ENCODE results near the gene KRT4.

The KRT4 gene

DNA sequence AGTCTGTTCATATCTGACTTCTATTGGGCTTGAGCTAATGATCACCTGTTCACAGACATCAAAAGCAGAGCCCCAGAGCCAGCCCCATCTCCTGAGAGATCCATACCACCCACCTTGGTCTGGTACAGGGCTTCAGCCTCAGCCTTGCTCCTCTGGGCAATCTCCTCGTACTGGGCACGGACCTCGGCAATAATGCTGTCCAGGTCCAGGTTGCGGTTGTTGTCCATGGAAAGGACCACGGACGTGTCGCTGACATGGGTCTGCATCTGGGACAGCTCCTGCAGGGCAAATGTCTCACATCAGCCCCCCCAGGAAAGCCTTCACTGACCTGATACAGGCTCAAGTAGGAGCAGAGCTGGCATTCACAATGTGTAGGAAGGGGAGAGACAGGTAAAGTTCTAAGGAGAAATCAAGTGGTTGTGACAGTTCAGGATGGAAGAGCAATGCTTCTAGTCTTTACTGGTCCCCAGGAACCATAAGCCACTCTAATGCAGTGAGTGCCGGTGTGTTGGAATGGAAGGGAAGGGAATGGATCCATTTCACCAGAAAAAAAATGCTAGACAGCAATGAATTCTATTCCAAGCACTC is 5.2 kb downstream of the KRT4 start:
- in situ Hi-C loops (cut with MboI; ENCODE audit: low sequenced_read_pairs): no loop called here

DNA sequence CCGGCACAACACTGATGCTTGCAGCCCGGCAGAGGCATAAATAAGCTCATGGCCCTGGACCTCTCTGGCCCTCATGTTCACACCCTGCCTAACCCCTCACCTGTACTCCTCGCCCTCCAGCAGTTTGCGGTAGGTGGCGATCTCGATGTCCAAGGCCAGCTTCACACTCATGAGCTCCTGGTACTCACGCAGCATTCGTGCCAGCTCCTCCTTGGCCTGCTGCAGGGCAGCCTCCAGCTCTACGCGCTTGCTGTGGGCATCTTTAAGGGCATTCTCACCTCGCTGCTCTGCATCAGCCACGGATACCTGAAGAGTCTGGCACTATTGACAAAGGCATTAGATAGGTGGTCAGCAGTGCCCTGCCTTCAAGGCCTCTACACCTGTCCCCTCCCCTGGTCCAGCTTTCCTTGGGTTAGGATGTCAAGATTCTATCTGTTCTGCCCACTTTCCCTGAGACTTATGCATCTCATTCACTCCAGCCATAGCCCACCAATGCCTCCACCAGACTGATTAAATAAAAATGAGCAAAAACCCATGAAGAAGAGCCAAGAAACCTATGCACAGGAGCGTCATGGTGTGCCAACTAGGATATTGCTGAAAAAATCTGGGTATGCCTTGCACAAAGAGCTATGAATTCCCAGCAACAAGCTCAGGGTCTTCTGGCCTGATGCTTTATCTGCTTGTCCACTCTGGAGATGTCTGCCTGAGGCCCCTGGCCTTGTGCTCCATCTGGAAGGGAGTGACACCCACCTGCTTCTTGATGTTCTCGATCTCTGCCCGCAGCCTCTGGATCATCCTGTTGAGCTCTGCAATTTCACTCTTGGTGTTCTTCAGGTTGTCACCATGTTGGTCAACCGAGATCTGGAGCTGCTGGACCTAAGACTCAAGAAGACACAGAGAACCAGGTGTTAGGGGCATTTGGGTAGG is 6.1 kb downstream of the KRT4 start:
- in situ Hi-C loops (cut with MboI; ENCODE audit: low sequenced_read_pairs): no loop called here

DNA sequence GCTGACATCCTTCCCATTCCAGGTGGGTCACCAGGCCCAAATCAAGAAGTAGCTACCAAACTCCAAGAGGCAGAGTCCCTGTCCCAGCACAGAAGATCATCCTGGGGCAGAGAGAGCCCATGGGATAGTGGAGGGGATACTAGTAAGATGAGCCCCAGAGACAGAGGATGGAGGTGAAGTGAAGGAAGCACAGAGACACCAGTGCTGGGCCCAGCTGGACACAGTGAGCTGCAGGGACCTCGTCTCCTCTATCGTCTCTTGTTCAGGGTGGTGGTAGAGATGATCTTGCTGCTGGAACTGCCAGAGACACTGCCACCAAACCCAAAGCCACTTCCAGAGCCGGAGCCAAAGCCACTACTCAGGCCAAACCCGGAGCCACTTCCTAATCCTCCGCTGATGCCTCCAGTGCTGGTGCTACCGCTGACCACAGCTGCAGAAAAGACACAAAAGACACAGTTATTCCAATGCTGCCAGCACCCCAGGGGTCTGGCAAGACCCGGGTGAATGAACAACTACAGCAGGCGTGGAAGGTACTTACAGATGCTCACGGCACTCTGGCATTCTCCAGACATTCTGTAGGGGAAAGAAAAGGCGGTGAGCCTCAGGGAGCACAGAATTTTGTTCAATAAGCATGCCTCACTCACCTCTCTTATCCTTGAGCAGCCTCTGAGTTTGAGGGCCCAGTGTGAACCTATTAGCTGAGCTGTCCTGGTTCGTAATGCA is 6.9 kb downstream of the KRT4 start:
- in situ Hi-C loops (cut with MboI; ENCODE audit: low sequenced_read_pairs): no loop called here

DNA sequence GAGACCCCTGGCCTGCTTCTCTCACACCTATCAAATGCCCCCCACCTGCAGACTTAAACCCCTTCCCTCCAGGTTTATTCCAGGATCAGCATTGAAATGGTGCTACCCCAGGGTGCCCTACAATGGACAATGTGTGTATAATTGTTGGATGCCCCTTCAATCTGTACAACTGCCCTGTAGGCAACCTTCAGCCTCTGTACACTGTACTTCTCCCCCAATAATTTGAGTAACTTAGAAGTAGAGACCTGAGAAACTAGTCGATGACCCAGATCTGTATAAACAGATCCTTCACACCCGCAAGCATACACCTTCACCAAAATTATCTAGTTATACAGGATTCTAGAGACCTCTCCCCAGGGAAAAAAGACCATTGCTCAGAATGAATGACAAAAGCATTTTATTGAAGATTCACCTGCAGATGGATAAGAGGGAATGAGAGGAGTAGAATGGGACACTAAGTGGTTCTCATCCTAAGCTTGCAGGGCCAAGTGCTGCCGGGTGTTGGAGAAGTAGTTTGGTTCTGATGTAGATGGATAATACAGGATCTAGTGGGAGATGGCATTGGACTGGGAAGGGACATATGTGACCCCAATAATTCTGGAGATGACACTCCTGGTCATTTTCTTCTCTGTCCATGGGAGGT is 7.6 kb downstream of the KRT4 start:
- in situ Hi-C loops (cut with MboI; ENCODE audit: low sequenced_read_pairs): no loop called here

DNA sequence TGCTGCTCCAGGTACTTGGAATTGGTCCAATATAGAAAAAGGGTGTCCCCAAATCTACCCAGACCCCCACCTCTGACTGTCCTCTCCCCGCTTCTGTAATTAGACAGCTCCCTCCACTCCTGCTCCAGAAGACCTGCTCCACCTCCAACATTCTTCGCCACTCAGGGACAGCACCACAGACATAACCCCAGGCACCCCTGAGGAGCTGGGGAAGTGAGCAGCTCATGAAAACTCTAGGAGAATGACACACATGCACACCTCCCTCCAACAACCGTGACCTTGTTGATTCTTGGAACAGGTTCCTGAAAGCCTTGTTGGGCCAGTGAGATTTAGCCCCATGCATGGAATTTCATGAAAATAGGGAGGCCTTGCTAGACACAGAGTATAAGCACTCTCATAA is 8.2 kb downstream of the KRT4 start:
- in situ Hi-C loops (cut with MboI; ENCODE audit: low sequenced_read_pairs): no loop called here

DNA sequence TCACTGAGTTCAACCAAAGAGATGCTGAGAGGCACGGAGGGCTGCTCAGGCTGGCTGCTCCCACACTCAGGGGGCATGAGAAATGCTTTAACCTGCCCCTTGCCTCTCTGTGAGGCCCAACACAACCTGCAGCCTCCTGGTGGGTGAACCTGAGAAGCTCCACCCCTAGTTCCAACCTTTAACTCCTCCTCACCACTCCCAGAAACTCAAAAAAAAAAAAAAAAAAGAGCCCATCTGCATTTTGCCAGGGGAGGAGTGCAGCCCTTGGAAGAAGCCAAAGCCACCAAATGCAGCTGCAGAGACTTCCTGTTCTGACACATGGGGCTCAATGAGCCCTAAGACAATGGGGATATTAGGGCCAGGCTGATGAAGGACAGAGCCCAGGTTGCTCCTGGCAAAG is 8.9 kb downstream of the KRT4 start:
- in situ Hi-C loops (cut with MboI; ENCODE audit: low sequenced_read_pairs): no loop called here

DNA sequence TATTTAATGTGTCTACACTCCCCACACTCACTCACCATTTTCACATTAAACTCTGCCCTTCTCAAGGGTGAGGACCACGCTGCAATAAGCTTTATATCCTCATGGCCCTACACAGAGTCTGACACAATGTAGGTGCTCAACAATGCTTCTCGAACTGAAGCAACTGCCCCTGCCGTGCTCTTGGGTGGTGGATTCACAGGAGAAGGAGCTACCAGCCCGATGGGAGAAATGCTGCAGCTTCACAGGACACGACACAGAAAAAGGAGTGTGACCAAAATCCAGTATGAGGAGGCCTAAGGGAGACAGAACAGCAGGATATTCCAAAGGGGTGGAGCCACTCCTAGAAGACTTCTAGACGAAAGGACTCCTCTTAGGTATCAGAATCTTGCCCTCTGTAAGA is 11.5 kb downstream of the KRT4 start:
- in situ Hi-C loops (cut with MboI; ENCODE audit: low sequenced_read_pairs): no loop called here

DNA sequence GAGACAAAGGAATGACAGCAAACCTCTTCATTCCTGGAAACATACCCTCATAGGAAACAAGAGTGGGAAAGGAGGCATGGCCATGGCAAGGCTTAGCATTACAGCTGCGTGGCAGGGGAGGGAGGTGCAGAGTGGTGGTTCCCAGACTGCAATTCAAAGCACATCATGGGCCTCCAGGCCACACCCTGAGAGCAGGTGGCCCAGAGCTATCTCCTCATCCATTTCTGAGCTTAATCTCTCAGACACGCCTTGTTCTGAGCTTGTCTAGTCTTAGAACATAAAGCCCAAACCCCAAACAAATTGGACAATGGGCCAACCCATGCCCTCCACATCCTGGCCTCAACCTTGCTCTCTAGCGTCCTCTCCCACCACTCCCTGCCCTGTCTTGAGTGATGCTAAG is 12.1 kb downstream of the KRT4 start:
- in situ Hi-C loops (cut with MboI; ENCODE audit: low sequenced_read_pairs): no loop called here

DNA sequence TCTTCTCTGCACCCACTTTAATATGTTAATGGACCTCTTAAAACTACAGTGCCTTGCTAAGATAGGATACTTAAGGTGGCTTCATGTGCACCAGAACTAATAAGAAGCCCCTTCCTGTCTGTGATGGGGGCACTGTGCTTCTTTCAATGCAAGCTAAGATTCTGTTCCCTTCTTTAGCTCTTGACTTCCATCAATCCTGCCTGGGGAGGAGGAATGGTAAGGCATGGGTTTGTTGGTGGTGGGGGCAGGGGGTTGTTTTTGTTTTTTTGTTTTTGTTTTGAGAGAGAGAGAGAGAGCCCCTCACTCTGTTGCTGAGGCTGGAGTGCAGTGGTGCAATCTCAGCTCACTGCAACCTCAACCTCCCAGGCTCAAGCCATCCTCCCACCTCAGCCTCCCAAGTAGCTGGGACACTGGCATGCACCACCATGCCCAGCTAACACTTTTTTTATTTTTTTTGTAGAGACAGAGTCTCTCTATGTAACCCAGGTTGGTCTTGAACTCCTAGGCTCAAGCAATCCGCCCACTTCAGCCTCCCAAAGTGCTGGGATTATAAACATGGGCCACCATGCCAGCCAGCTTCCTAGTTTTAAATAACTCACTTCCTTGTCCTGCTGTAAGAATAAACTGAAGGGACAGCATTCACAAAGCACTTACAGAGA is 13.5 kb downstream of the KRT4 start:
- in situ Hi-C loops (cut with MboI; ENCODE audit: low sequenced_read_pairs): no loop called here

DNA sequence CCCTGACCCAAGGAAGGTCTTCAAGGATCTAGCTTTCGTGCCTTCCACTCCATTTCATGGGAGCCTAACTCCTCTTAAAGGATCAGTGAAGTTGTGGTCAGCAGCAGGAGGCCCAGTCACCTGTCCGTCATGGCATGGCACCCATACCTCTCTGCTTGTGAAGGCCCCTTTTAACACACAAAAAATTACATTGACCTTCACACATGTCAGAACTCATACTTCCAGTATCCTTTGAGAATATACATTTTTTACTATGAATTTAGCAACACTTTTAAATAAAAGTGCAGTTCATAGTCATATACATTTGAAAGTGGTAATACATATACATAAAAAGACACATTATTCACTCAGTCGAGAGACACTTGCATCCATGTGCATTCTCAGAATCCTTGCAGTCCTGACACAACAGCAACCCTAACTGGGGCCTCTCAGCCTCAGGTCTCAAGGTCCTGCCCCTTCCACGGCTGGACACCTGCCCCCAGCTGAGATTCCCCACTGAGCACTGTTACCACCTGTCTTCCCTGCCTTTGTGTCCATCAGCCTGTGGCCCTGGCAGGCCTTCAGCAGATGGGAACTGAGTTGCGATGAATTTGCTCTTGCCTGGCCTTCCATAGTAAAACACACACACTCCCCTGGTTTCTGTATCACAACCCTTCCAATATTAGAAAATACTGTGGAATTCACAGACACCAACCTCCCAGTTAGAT is 14.3 kb downstream of the KRT4 start:
- in situ Hi-C loops (cut with MboI; ENCODE audit: low sequenced_read_pairs): loop anchor here (10.0 kb wide), 1 partner anchor 65 kb away; no protein-coding TSS in a partner anchor

DNA sequence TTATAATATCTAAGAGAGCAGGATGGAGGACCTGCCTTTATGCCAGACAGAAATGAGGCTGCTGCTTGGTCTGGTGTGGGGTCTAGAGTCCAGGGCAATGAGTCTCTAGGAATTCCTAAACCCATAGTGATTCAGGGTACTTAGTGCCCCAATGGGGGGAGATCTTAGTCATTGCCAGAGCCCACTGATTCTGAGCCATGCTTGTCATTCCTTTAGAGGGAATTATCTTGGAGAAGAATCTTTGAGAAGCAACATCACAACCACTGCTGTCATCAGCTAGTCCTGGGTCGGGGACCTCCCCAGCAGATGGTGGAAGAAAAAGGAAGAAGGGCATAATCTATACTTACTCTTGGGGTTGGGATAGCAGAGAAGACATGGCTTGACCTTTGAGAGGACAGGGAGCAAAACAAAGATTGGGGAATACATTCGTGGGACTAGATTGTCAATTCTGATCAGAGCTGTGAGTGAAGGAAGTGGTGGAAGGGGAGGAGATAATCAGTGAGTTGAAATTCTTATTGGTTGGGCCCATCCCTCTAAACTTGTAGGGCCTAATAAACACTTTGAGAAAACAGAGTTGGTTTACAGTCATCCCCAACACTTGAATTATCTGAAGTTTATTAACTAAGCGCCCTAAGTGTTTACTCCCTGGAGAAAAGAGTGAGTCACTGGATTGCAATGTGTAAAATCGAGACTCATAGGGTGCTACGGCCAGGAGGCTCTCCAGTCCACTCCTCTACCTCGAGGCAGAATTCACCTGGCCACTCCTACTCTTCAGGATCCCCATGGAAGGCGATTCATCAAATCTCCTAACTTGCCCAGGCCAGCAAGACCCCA is 15.0 kb downstream of the KRT4 start:
- in situ Hi-C loops (cut with MboI; ENCODE audit: low sequenced_read_pairs): loop anchor here (10.0 kb wide), 1 partner anchor 66 kb away; no protein-coding TSS in a partner anchor

DNA sequence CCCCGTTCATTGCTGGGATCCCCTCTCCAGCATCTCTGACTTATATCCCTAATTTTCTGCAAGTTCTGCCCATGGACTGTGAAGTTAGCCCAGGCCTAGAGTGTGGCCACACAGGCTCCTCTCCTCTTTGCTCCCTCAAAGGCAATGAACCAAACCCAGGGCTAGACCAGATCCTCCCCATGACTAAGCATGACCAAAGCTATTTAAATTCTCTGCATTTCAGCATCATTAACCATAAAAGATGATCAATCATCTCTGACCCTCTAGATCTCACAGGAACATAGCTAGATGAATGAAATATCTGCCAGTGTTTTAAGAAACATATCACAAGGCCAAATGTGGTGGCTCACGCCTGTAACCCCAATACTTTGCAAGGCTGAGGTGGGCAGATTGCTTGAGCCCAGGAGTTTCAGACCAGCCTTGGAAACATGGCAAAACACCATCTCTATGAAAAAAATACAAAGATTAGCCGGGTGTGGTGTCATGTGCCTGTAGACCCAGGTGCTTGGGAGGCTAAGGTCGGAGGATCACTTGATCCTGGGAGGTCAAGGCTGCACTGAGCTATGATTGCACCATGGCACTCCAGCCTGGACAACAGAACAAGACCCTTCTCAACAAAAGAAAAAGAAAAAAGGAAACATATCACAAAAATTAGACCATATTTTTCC is 15.8 kb downstream of the KRT4 start:
- in situ Hi-C loops (cut with MboI; ENCODE audit: low sequenced_read_pairs): loop anchor here (10.0 kb wide), 1 partner anchor 67 kb away; no protein-coding TSS in a partner anchor

DNA sequence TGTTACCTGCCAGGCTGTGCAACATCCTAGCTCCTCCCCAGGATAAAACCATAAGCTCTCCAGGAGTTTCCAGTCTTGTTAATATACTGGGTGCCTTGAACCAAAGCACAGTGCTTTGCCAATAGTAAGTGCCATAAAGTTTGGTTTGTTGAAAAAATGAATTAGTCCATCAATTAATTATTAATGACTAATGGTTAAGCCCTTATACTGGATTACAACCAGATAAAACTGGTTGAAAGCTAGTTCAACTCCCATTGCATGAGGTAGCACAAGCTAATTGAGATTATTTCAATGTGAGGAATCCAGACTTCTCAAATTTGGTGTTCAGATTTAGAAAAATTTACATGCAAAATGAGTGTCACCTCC is 16.4 kb downstream of the KRT4 start:
- in situ Hi-C loops (cut with MboI; ENCODE audit: low sequenced_read_pairs): loop anchor here (10.0 kb wide), 1 partner anchor 67 kb away; no protein-coding TSS in a partner anchor

DNA sequence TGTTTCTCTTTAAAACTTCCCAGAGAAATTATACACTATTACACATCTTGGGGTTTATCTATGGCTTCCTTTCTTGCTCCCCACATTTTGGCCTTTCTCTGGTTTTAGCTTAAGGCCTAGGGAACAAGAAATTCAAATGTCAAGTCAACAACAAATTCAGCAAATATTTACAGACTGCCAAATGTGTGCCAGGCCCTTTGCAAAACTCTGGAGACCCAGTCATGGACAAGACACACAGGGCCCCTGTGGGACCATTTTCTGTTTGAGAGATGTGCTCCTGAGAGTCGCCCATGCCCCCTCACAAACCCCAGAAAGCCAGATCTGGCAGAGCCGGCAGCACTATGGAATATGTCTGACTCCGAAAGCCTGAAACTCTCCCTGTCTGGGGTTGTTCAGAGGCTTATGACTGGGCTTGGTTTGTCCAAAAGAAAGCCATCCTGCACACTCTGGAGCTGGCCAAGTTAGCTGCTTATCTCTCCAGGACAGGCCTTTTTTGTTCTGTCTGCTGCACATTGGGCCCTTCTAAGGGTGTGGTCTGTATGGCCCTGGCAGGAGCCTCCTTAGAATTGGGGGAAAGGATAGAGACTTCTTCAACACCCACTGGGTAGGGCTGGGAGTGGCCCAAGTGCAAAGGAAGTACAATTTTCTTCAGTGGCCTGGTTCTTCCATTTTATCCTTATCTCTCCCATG is 16.9 kb downstream of the KRT4 start:
- in situ Hi-C loops (cut with MboI; ENCODE audit: low sequenced_read_pairs): loop anchor here (10.0 kb wide), 1 partner anchor 68 kb away; no protein-coding TSS in a partner anchor

DNA sequence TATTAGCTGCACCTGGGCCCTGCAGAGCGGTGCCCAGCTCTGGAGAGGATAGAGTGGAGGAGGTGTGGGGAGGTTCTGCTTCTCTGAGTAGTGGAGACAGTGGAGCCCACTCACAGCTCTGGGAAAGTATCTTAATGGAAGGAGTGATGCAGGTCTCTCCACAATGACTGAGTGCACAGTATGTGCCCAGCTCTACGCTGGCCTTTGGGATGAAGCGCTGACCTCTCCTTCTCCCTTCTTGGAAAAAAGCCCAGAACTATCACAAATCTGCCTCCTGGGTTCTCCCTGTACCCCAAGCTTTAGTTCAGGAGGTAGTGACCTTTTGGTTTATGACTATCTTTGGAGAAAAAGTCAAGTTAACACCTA is 17.5 kb downstream of the KRT4 start:
- in situ Hi-C loops (cut with MboI; ENCODE audit: low sequenced_read_pairs): loop anchor here (10.0 kb wide), 1 partner anchor 68 kb away; no protein-coding TSS in a partner anchor

DNA sequence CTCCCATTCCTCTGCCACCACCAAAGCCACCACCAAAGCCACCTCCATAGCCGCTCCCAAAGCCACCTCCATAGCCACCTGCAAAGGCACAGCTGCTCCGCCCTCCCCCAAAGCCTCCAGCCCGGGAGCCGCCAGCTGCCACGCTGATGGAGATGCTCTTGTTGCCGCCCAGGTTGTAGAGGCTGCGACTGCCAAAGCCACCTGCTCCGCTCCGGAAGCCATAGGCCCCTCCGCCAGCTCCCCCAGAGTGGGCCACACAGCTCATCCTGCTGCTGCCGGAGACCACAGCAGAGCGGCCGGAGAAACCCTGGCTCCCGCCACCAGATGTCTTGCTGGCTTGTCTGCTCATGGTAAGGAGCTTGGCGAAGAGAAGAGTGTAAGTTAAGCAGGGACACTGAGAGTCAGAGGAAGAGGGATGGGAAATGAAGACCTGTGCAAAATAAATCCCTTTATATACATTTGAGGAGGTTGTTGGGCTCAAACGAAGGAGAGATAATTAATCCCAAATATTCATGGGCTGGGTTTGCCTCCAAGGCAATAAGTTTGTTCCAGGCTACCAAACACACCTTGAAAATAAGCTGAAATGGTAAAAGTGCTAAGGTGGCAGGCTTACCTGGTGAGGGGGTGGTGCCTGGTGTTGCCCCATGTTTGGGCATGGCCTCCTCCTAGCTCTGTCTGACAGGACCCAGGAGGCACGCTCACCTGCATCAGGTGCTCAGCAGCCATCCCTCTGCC is 18.1 kb downstream of the KRT4 start, which contains the start of gene KRT3:
Gene KRT3 (minus strand): TSS at position 424 of the 735 bp plus-strand sequence. CDS start 75 bp downstream, at position 349.
- in situ Hi-C loops (cut with MboI; ENCODE audit: low sequenced_read_pairs): loop anchor here (10.0 kb wide), 1 partner anchor 69 kb away; no protein-coding TSS in a partner anchor

DNA sequence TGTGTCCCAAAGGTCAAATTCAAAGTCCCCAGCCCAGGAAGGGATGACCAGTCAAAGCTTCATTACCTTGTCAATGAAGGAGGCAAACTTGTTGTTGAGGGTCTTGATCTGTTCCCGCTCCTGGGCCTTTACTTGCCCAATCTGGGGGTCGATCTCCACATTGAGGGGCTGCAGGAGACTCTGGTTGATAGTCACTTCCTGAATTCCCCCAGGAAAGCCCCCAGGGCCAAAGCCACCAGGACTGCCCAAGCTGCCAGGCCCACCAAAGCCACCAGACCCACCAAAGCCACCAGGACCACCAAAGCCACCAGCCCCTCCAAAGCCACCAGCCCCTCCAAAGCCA is 18.6 kb downstream of the KRT4 start:
- in situ Hi-C loops (cut with MboI; ENCODE audit: low sequenced_read_pairs): loop anchor here (10.0 kb wide), 1 partner anchor 69 kb away; no protein-coding TSS in a partner anchor

All from HL-60/S4 treated with phorbol 12-myristate 13-acetate at 8.2 ng/mL for 4 days and 3 days (cell line).